NB4 (cell line): Measurements from ENCODE around the gene PPP1R15B.

ENCODE experiments used
- CTCF ChIP-seq: IDR thresholded peaks from one replicate; pipeline ENCODE4 v1.5.1; 2012; ENCODE audit warnings: low read depth, low read length
- MAX ChIP-seq: IDR thresholded peaks from 2 replicates; pipeline ENCODE4 v1.6.1; 2011; ENCODE audit warnings: low read depth, low read length

- no peak for TF ChIP-seq MAX
- no peak for TF ChIP-seq CTCF
Measured at GRCh38 chr1:204441558-204441957, 29.9 kb upstream of the PPP1R15B start.
